ENCODE measurements around the gene GRIN2B.

Gene GRIN2B

GRCh38 chr12:13978876-13979275 lies 2.5 kb downstream of the GRIN2B start:
- Histone ChIP-seq H3K4me3 (ENCODE audit: low read length) (no peak overlapping the region), H3K27ac (ENCODE audit: low read depth, low read length) (no peak overlapping the region), H3K27me3 (ENCODE audit: control insufficient read depth, insufficient read depth, low read length) (no peaks in the 10 kb centered on the region)

GRCh38 chr12:13976880-13977279 lies 4.5 kb downstream of the GRIN2B start:
- Histone ChIP-seq H3K9ac (ENCODE audit: low read length) (no peak overlapping the region), H3K4me1 (ENCODE audit: control insufficient read depth, insufficient read depth, low read length) (no peaks in the 10 kb centered on the region), H3K36me3 (ENCODE audit: control insufficient read depth, insufficient read depth, low read length) (no peaks in the 10 kb centered on the region), H3K4me3 (ENCODE audit: low read length) (no peak overlapping the region), H3K27ac (ENCODE audit: low read depth, low read length) (no peak overlapping the region), H3K27me3 (ENCODE audit: control insufficient read depth, insufficient read depth, low read length) (no peaks in the 10 kb centered on the region)

More at GRCh38 chr12:13978876-13979275, 2.5 kb downstream of the GRIN2B start:
- no peaks in the 10 kb centered on the region for H3K36me3 ChIP-seq (ENCODE audit: control insufficient read depth, insufficient read depth, low read length)
- H3K9ac ChIP-seq (ENCODE audit: low read length): no peak overlapping the region
- no peaks in the 10 kb centered on the region for H3K4me1 ChIP-seq (ENCODE audit: control insufficient read depth, insufficient read depth, low read length)

GRCh38 chr12:13976028-13976584 lies 5.3 kb downstream of the GRIN2B start:
- H3K36me3 ChIP-seq (ENCODE audit: control insufficient read depth, insufficient read depth, low read length): no peaks in the 10 kb centered on the region
- no peak overlapping the region for H3K4me3 ChIP-seq (ENCODE audit: low read length)
- H3K4me1 ChIP-seq (ENCODE audit: control insufficient read depth, insufficient read depth, low read length): no peaks in the 10 kb centered on the region
- H3K9ac ChIP-seq (ENCODE audit: low read length): no peak overlapping the region
- no peaks in the 10 kb centered on the region for H3K27me3 ChIP-seq (ENCODE audit: control insufficient read depth, insufficient read depth, low read length)
- H3K27ac ChIP-seq (ENCODE audit: low read depth, low read length): no peak overlapping the region

GRCh38 chr12:13973996-13974395 lies 7.4 kb downstream of the GRIN2B start:
- Histone ChIP-seq H3K9ac (ENCODE audit: low read length) (no peak overlapping the region), H3K27ac (ENCODE audit: low read depth, low read length) (no peak overlapping the region), H3K27me3 (ENCODE audit: control insufficient read depth, insufficient read depth, low read length) (no peaks in the 10 kb centered on the region), H3K4me3 (ENCODE audit: low read length) (no peak overlapping the region), H3K4me1 (ENCODE audit: control insufficient read depth, insufficient read depth, low read length) (no peaks in the 10 kb centered on the region), H3K36me3 (ENCODE audit: control insufficient read depth, insufficient read depth, low read length) (no peaks in the 10 kb centered on the region)

- Histone ChIP-seq H3K36me3 (ENCODE audit: control insufficient read depth, insufficient read depth, low read length) (no peaks in the 10 kb centered on the region), H3K4me1 (ENCODE audit: control insufficient read depth, insufficient read depth, low read length) (no peaks in the 10 kb centered on the region), H3K4me3 (ENCODE audit: low read length) (no peak overlapping the region), H3K9ac (ENCODE audit: low read length) (no peak overlapping the region), H3K27me3 (ENCODE audit: control insufficient read depth, insufficient read depth, low read length) (no peaks in the 10 kb centered on the region), H3K27ac (ENCODE audit: low read depth, low read length) (no peak overlapping the region)
These were observed 10.6 kb downstream of the GRIN2B start for GRCh38 chr12:13970803-13971202.

GRCh38 chr12:13968281-13968680 lies 13.1 kb downstream of the GRIN2B start:
- Histone ChIP-seq H3K36me3 (ENCODE audit: control insufficient read depth, insufficient read depth, low read length) (no peaks in the 10 kb centered on the region), H3K9ac (ENCODE audit: low read length) (no peak overlapping the region), H3K4me3 (ENCODE audit: low read length) (no peak overlapping the region), H3K27me3 (ENCODE audit: control insufficient read depth, insufficient read depth, low read length) (no peaks in the 10 kb centered on the region), H3K27ac (ENCODE audit: low read depth, low read length) (no peak overlapping the region), H3K4me1 (ENCODE audit: control insufficient read depth, insufficient read depth, low read length) (no peaks in the 10 kb centered on the region)

- Histone ChIP-seq H3K36me3 (ENCODE audit: control insufficient read depth, insufficient read depth, low read length) (no peaks in the 10 kb centered on the region), H3K4me1 (ENCODE audit: control insufficient read depth, insufficient read depth, low read length) (no peaks in the 10 kb centered on the region), H3K4me3 (ENCODE audit: low read length) (no peak overlapping the region), H3K27ac (ENCODE audit: low read depth, low read length) (no peak overlapping the region), H3K9ac (ENCODE audit: low read length) (no peak overlapping the region), H3K27me3 (ENCODE audit: control insufficient read depth, insufficient read depth, low read length) (no peaks in the 10 kb centered on the region)
These were observed 16.7 kb downstream of the GRIN2B start for GRCh38 chr12:13964666-13965065.

- Histone ChIP-seq H3K9ac (ENCODE audit: low read length) (no peak overlapping the region), H3K27me3 (ENCODE audit: control insufficient read depth, insufficient read depth, low read length) (no peaks in the 10 kb centered on the region), H3K36me3 (ENCODE audit: control insufficient read depth, insufficient read depth, low read length) (no peaks in the 10 kb centered on the region), H3K4me3 (ENCODE audit: low read length) (no peak overlapping the region), H3K4me1 (ENCODE audit: control insufficient read depth, insufficient read depth, low read length) (no peaks in the 10 kb centered on the region), H3K27ac (ENCODE audit: low read depth, low read length) (no peak overlapping the region)
These were observed 18.7 kb downstream of the GRIN2B start for GRCh38 chr12:13962699-13963098.

GRCh38 chr12:13961971-13962370 lies 19.4 kb downstream of the GRIN2B start:
- Histone ChIP-seq H3K36me3 (ENCODE audit: control insufficient read depth, insufficient read depth, low read length) (no peaks in the 10 kb centered on the region), H3K27me3 (ENCODE audit: control insufficient read depth, insufficient read depth, low read length) (no peaks in the 10 kb centered on the region), H3K27ac (ENCODE audit: low read depth, low read length) (no peak overlapping the region)

GRCh38 chr12:13959131-13959723 lies 22.2 kb downstream of the GRIN2B start:
- Histone ChIP-seq H3K27me3 (ENCODE audit: control insufficient read depth, insufficient read depth, low read length) (no peaks in the 10 kb centered on the region), H3K36me3 (ENCODE audit: control insufficient read depth, insufficient read depth, low read length) (no peaks in the 10 kb centered on the region), H3K4me3 (ENCODE audit: low read length) (no peak overlapping the region), H3K27ac (ENCODE audit: low read depth, low read length) (no peak overlapping the region), H3K4me1 (ENCODE audit: control insufficient read depth, insufficient read depth, low read length) (no peaks in the 10 kb centered on the region), H3K9ac (ENCODE audit: low read length) (no peak overlapping the region)

More at GRCh38 chr12:13961971-13962370, 19.4 kb downstream of the GRIN2B start:
- Histone ChIP-seq H3K4me1 (ENCODE audit: control insufficient read depth, insufficient read depth, low read length) (no peaks in the 10 kb centered on the region), H3K9ac (ENCODE audit: low read length) (no peak overlapping the region), H3K4me3 (ENCODE audit: low read length) (no peak overlapping the region)

- no peaks in the 10 kb centered on the region for H3K27me3 ChIP-seq (ENCODE audit: control insufficient read depth, insufficient read depth, low read length)
- H3K4me1 ChIP-seq (ENCODE audit: control insufficient read depth, insufficient read depth, low read length): no peaks in the 10 kb centered on the region
- no peak overlapping the region for H3K4me3 ChIP-seq (ENCODE audit: low read length)
- no peak overlapping the region for H3K9ac ChIP-seq (ENCODE audit: low read length)
- no peaks in the 10 kb centered on the region for H3K36me3 ChIP-seq (ENCODE audit: control insufficient read depth, insufficient read depth, low read length)
- H3K27ac ChIP-seq (ENCODE audit: low read depth, low read length): no peak overlapping the region
These were observed 23.8 kb downstream of the GRIN2B start for GRCh38 chr12:13957576-13957975.

- no peaks in the 10 kb centered on the region for H3K27me3 ChIP-seq (ENCODE audit: control insufficient read depth, insufficient read depth, low read length)
- no peak overlapping the region for H3K9ac ChIP-seq (ENCODE audit: low read length)
- H3K36me3 ChIP-seq (ENCODE audit: control insufficient read depth, insufficient read depth, low read length): no peaks in the 10 kb centered on the region
- H3K27ac ChIP-seq (ENCODE audit: low read depth, low read length): no peak overlapping the region
- H3K4me3 ChIP-seq (ENCODE audit: low read length): no peak overlapping the region
- H3K4me1 ChIP-seq (ENCODE audit: control insufficient read depth, insufficient read depth, low read length): no peaks in the 10 kb centered on the region
These were observed 25.3 kb downstream of the GRIN2B start for GRCh38 chr12:13956060-13956590.

GRCh38 chr12:13952096-13952495 lies 29.3 kb downstream of the GRIN2B start:
- Histone ChIP-seq H3K27me3 (ENCODE audit: control insufficient read depth, insufficient read depth, low read length) (no peaks in the 10 kb centered on the region), H3K36me3 (ENCODE audit: control insufficient read depth, insufficient read depth, low read length) (no peaks in the 10 kb centered on the region), H3K4me1 (ENCODE audit: control insufficient read depth, insufficient read depth, low read length) (no peaks in the 10 kb centered on the region), H3K9ac (ENCODE audit: low read length) (no peak overlapping the region), H3K27ac (ENCODE audit: low read depth, low read length) (no peak overlapping the region), H3K4me3 (ENCODE audit: low read length) (no peak overlapping the region)
